Panc1 (cell line): Measurements from ENCODE around the gene PCDHGB4. TPM values are rescaled to one million over a fixed set of nuclear protein-coding genes. Genes with fewer than 3 reads are reported as not detected.
"Not testable (repeated sequence)": the region's sequence is repeated elsewhere in the genome, so short reads cannot be mapped to it uniquely, and the experiment has no call there.

ENCODE experiments used
- ATAC-seq: fragments of 200-7000 bp; cut with Tn5 transposase; 2 replicates; pipeline ENCODE4 v1.9.1; 2020; ENCODE audit warnings: mild to moderate bottlenecking, moderate library complexity
- BruUV-seq: library from RNA; stranded (reverse); fragments of 400-500 nt; replicated peaks from 2 replicates; lab custom pipeline; 2021; lab: Mats Ljungman, UMichigan
- CTCF ChIA-PET: fragments of 300-600 bp; sonication (Branson Sonifier 250); formaldehyde crosslinking; loops from one replicate; lab custom pipeline; 2022; ENCODE audit warnings: antibody characterized with exemption; lab: Charles Lee
- POLR2A ChIA-PET: fragments of 300-600 bp; sonication (Branson Sonifier 250); formaldehyde crosslinking; loops from one replicate; lab custom pipeline; 2022; ENCODE audit warnings: antibody characterized with exemption; lab: Charles Lee
- DNase-seq: peaks from one replicate; pipeline ENCODE4 v3.0.0-alpha.2; 2010; ENCODE audit warnings: low read depth, low spot score
- H3K27ac ChIP-seq: 2 replicates; pipeline ENCODE4 v1.5.1; 2011; ENCODE audit warnings: mild to moderate bottlenecking, low read length, inconsistent platforms
- H3K27me3 ChIP-seq: fragments of 200-500 bp; sonication (Bioruptor generic); 2 replicates; pipeline ENCODE4 v1.6.0; 2014; ENCODE audit warnings: low read length, inconsistent platforms; ENCODE audit not compliant: control insufficient read depth, insufficient read depth
- H3K36me3 ChIP-seq: fragments of 200-500 bp; sonication (Bioruptor generic); 2 replicates; pipeline ENCODE4 v1.5.1; 2014; ENCODE audit warnings: inconsistent platforms, mild to moderate bottlenecking, low read length, moderate library complexity; ENCODE audit not compliant: control insufficient read depth, insufficient read depth
- H3K4me1 ChIP-seq: 2 replicates; pipeline ENCODE4 v1.5.1; 2011; ENCODE audit warnings: inconsistent platforms, mild to moderate bottlenecking, low read length, moderate library complexity; ENCODE audit not compliant: control insufficient read depth, insufficient read depth
- H3K4me3 ChIP-seq, 2 experiments: 2 replicates each; pipeline ENCODE4 v1.5.1; 2011 to 2012; ENCODE audit warnings: low read depth in 2 of 2, low read length in 2 of 2, mild to moderate bottlenecking in 2 of 2, inconsistent platforms in 1 of 2, moderate library complexity in 1 of 2
- H3K9me3 ChIP-seq: fragments of 200-500 bp; sonication (Bioruptor generic); 2 replicates; pipeline ENCODE4 v1.5.1; 2014; ENCODE audit warnings: low read depth, mild to moderate bottlenecking, inconsistent platforms, low read length, moderate library complexity; ENCODE audit not compliant: control insufficient read depth, insufficient read depth
- CTCF ChIP-seq: fragments of 450-650 bp; IDR thresholded peaks from 2 replicates; pipeline ENCODE4 v1.5.1; 2017; ENCODE audit warnings: mild to moderate bottlenecking
- POLR2AphosphoS5 ChIP-seq: IDR thresholded peaks from 2 replicates; pipeline ENCODE4 v1.6.1; 2012; ENCODE audit warnings: mild to moderate bottlenecking, low read depth, low read length, moderate library complexity
- REST ChIP-seq, 2 experiments: IDR thresholded peaks; 2 replicates each; pipeline ENCODE4 v1.6.1; 2011 to 2012; ENCODE audit warnings: low read depth in 2 of 2, control low read depth in 1 of 2, low read length in 1 of 2, mild to moderate bottlenecking in 1 of 2, moderate library complexity in 1 of 2; ENCODE audit not compliant: insufficient read depth in 1 of 2
- SIN3A ChIP-seq: IDR thresholded peaks from 2 replicates; pipeline ENCODE4 v1.6.1; 2012; ENCODE audit warnings: low read depth, mild to moderate bottlenecking, low read length, moderate library complexity, borderline replicate concordance; ENCODE audit not compliant: insufficient read depth
- TCF7L2 ChIP-seq: IDR thresholded peaks from 2 replicates; pipeline ENCODE4 v1.6.1; 2011; ENCODE audit warnings: mild to moderate bottlenecking, low read depth, low read length, inconsistent platforms
- in situ Hi-C: cut with HindIII; loops from 2 replicates; pipeline ENCODE4 v1.10.0; 2016; ENCODE audit warnings: low sequenced_read_pairs, low pct_unique_long_range_greater_than_20kb
- intact Hi-C: fragments of 100-400 bp; cut with micrococcal nuclease; formaldehyde crosslinking; loops from one replicate; pipeline ENCODE4 v1.10.0; 2022; ENCODE audit not compliant: unreplicated experiment
- total RNA-seq: library from RNA; stranded (reverse); gene quantifications from one replicate; pipeline ENCODE4 v1.2.1, GENCODE V29; 2021; ENCODE audit not compliant: unreplicated experiment

The PCDHGB4 gene
- total RNA-seq, 1 experiment from 2014 or later, result 0.21 TPM

GRCh38 chr5:141431286-141431685 lies 43.8 kb downstream of the PCDHGB4 start:
- in situ Hi-C loops, result no loop called here
- no peaks in the 10 kb centered on the region for H3K27me3 ChIP-seq
- ChIA-PET POLR2A (no interaction called here), CTCF (interaction anchor here (0.6 kb wide), 1 partner anchor 37 kb away, joined by 4 read pairs; no protein-coding TSS in a partner anchor)
- H3K4me3 ChIP-seq, result no peak overlapping the region
- TF ChIP-seq TCF7L2, result no peak
- TF ChIP-seq CTCF, result no peak
- no peak for TF ChIP-seq SIN3A
- no peak for TF ChIP-seq POLR2AphosphoS5
- no peak for TF ChIP-seq REST (IDR thresholded peaks at IDR 0.05; ENCODE audit: insufficient read depth in 1 of 2, low read depth in 2 of 2, low read length in 1 of 2)
- H3K9me3 ChIP-seq, result peaks cover 3% of the 10 kb centered on the region; the same call in 1 of the 2 replicates
- no peaks in the 10 kb centered on the region for H3K36me3 ChIP-seq
- H3K27ac ChIP-seq, result no peak overlapping the region
- no TSS peak for BruUV-seq
- H3K4me1 ChIP-seq, result no peaks in the 10 kb centered on the region
- no peak for DNase-seq
- no peak for ATAC-seq
- intact Hi-C loops, result no loop called here

GRCh38 chr5:141432308-141432707 lies 44.8 kb downstream of the PCDHGB4 start:
- CTCF ChIA-PET, H3K9me3 ChIP-seq, intact Hi-C loops, ATAC-seq, POLR2A ChIA-PET, H3K27ac ChIP-seq, H3K4me3 ChIP-seq, DNase-seq, BruUV-seq, in situ Hi-C loops, H3K27me3 ChIP-seq, H3K4me1 ChIP-seq, H3K36me3 ChIP-seq: not testable (repeated sequence)

- BruUV-seq, H3K4me3 ChIP-seq, H3K4me1 ChIP-seq, intact Hi-C loops, DNase-seq, H3K27me3 ChIP-seq, H3K27ac ChIP-seq, H3K9me3 ChIP-seq, H3K36me3 ChIP-seq, ATAC-seq, POLR2A ChIA-PET, in situ Hi-C loops: not testable (repeated sequence)
- CTCF ChIA-PET, result interaction anchor here (0.7 kb wide), 1 partner anchor 508 kb away, joined by 3 read pairs; no protein-coding TSS in a partner anchor
Observed at GRCh38 chr5:141432726-141433125, 45.2 kb downstream of the PCDHGB4 start.
